Astrocyte (in vitro differentiated cells and primary cell): ENCODE measurements around the gene TMEM203. TPM values are rescaled to one million over a fixed set of nuclear protein-coding genes. Genes with fewer than 3 reads are reported as not detected.

Experiments
- DNase-seq: peaks from one replicate; pipeline ENCODE4 v3.0.0-alpha.2; 2010; ENCODE audit warnings: low read depth
- FAIRE-seq: peaks from 2 replicates; lab custom pipeline; 2011; peaks lifted over from hg19 to GRCh38; lab: Jason Lieb, UNC
- H2AFZ ChIP-seq: 2 replicates; pipeline ENCODE4 v1.6.0; 2012; ENCODE audit warnings: low read depth, low read length, inconsistent platforms
- H3K27ac ChIP-seq: 2 replicates; pipeline ENCODE4 v1.5.1; 2011; ENCODE audit warnings: low read depth, low read length, inconsistent platforms
- H3K27me3 ChIP-seq: 2 replicates; pipeline ENCODE4 v1.6.0; 2011; ENCODE audit warnings: low read length, inconsistent platforms; ENCODE audit not compliant: insufficient read depth
- H3K36me3 ChIP-seq: 2 replicates; pipeline ENCODE4 v1.5.1; 2011; ENCODE audit warnings: low read length, inconsistent platforms; ENCODE audit not compliant: insufficient read depth
- H3K4me1 ChIP-seq: 2 replicates; pipeline ENCODE4 v1.5.1; 2011; ENCODE audit warnings: low read length, inconsistent platforms; ENCODE audit not compliant: insufficient read depth
- H3K4me2 ChIP-seq: 2 replicates; pipeline ENCODE4 v1.6.0; 2012; ENCODE audit warnings: low read length, inconsistent platforms
- H3K4me3 ChIP-seq: 2 replicates; pipeline ENCODE4 v1.5.1; 2011; ENCODE audit warnings: low read depth, mild to moderate bottlenecking, low read length, inconsistent platforms; ENCODE audit not compliant: insufficient read depth
- H3K79me2 ChIP-seq: 2 replicates; pipeline ENCODE4 v1.6.0; 2012; ENCODE audit warnings: mild to moderate bottlenecking, low read length, inconsistent platforms; ENCODE audit not compliant: insufficient read depth
- H3K9ac ChIP-seq: 2 replicates; pipeline ENCODE4 v1.6.0; 2012; ENCODE audit warnings: mild to moderate bottlenecking, low read length, inconsistent platforms
- H3K9me3 ChIP-seq: 2 replicates; pipeline ENCODE4 v1.5.1; 2012; ENCODE audit warnings: low read depth, mild to moderate bottlenecking, low read length, inconsistent platforms; ENCODE audit not compliant: insufficient read depth
- H4K20me1 ChIP-seq: 2 replicates; pipeline ENCODE4 v1.6.0; 2012; ENCODE audit warnings: low read length, inconsistent platforms; ENCODE audit not compliant: insufficient read depth
- H3K27ac Mint-ChIP-seq: one replicate; pipeline ENCODE4 v1.8.0; 2021; ENCODE audit warnings: mild to moderate bottlenecking, mixed read lengths; ENCODE audit not compliant: unreplicated experiment
- H3K27me3 Mint-ChIP-seq: one replicate; pipeline ENCODE4 v1.8.0; 2021; ENCODE audit warnings: low read depth, mixed read lengths; ENCODE audit not compliant: unreplicated experiment
- H3K36me3 Mint-ChIP-seq: one replicate; pipeline ENCODE4 v1.8.0; 2021; ENCODE audit warnings: low read depth, mixed read lengths; ENCODE audit not compliant: unreplicated experiment
- H3K4me1 Mint-ChIP-seq: one replicate; pipeline ENCODE4 v1.8.0; 2021; ENCODE audit warnings: low read depth, mixed read lengths; ENCODE audit not compliant: unreplicated experiment
- H3K4me3 Mint-ChIP-seq: one replicate; pipeline ENCODE4 v1.8.0; 2021; ENCODE audit warnings: mild to moderate bottlenecking, moderate library complexity, mixed read lengths; ENCODE audit not compliant: unreplicated experiment
- H3K9me3 Mint-ChIP-seq: one replicate; pipeline ENCODE4 v1.8.0; 2021; ENCODE audit warnings: mild to moderate bottlenecking, mixed read lengths; ENCODE audit not compliant: unreplicated experiment
- CTCF ChIP-seq: IDR thresholded peaks from 2 replicates; pipeline ENCODE4 v1.5.1; 2011; ENCODE audit warnings: low read depth, mild to moderate bottlenecking, inconsistent platforms, low read length, moderate library complexity; ENCODE audit not compliant: insufficient read depth
- EZH2 ChIP-seq: IDR thresholded peaks from 2 replicates; pipeline ENCODE4 v1.6.1; 2012; ENCODE audit warnings: mild to moderate bottlenecking, low read length, inconsistent platforms; ENCODE audit not compliant: insufficient read depth
- total RNA-seq: library from RNA; stranded (reverse); gene quantifications from 2 replicates; pipeline ENCODE4 v1.2.1, GENCODE V29; 2021

TMEM203 gene
- total RNA-seq, 1 donor from 2014 or later = 28.7 TPM

- Mint-ChIP-seq H3K27me3 (no peaks in the 10 kb centered on the region), H3K4me3 (no peak overlapping the region), H3K27ac (no peak overlapping the region), H3K36me3 (peaks cover 4% of the 10 kb centered on the region), H3K4me1 (peaks cover 6% of the 10 kb centered on the region), H3K9me3 (no peaks in the 10 kb centered on the region)
- DNase-seq (no peak), FAIRE-seq (no peak)
- Histone ChIP-seq H3K9me3 (no peaks in the 10 kb centered on the region), H4K20me1 (peaks cover 8% of the 10 kb centered on the region), H3K4me2 (no peak overlapping the region), H3K4me3 (no peak overlapping the region), H3K4me1 (peaks cover 9% of the 10 kb centered on the region), H3K9ac (no peak overlapping the region), H3K36me3 (no peaks in the 10 kb centered on the region), H3K27me3 (no peaks in the 10 kb centered on the region), H2AFZ (no peak overlapping the region), H3K27ac (no peak overlapping the region), H3K79me2 (no peaks in the 10 kb centered on the region)
- TF ChIP-seq EZH2 (no peak), CTCF (no peak)
These were observed 12.1 kb upstream of the TMEM203 start for GRCh38 chr9:137217276-137218211.

GRCh38 chr9:137216188-137216965 lies 10.9 kb upstream of the TMEM203 start:
- no peaks in the 10 kb centered on the region for H3K79me2 ChIP-seq
- no peaks in the 10 kb centered on the region for H3K27me3 Mint-ChIP-seq
- H3K4me2 ChIP-seq = no peak overlapping the region
- H3K27ac Mint-ChIP-seq = no peak overlapping the region
- H3K9me3 Mint-ChIP-seq = no peaks in the 10 kb centered on the region
- no peaks in the 10 kb centered on the region for H3K27me3 ChIP-seq
- H3K27ac ChIP-seq = no peak overlapping the region
- H3K4me1 Mint-ChIP-seq = peaks cover 6% of the 10 kb centered on the region
- DNase-seq = no peak
- H2AFZ ChIP-seq = no peak overlapping the region
- H3K36me3 ChIP-seq = no peaks in the 10 kb centered on the region
- no peak for FAIRE-seq
- H3K4me1 ChIP-seq = peaks cover 9% of the 10 kb centered on the region
- H3K4me3 ChIP-seq = no peak overlapping the region
- H4K20me1 ChIP-seq = peaks cover 8% of the 10 kb centered on the region
- H3K4me3 Mint-ChIP-seq = no peak overlapping the region
- TF ChIP-seq EZH2 (no peak), CTCF (no peak)
- H3K9ac ChIP-seq = no peak overlapping the region
- H3K36me3 Mint-ChIP-seq = peaks cover 4% of the 10 kb centered on the region
- no peaks in the 10 kb centered on the region for H3K9me3 ChIP-seq
